GM18499 (cell line): ENCODE results near the gene ADRA2C.

Source experiments
- ATAC-seq: cut with Tn5 transposase; IDR thresholded peaks from one replicate; pipeline ENCODE4 v1.9.1; 2021; ENCODE audit warnings: moderate number of reproducible peaks; ENCODE audit not compliant: insufficient read depth, unreplicated experiment

ADRA2C gene

DNA sequence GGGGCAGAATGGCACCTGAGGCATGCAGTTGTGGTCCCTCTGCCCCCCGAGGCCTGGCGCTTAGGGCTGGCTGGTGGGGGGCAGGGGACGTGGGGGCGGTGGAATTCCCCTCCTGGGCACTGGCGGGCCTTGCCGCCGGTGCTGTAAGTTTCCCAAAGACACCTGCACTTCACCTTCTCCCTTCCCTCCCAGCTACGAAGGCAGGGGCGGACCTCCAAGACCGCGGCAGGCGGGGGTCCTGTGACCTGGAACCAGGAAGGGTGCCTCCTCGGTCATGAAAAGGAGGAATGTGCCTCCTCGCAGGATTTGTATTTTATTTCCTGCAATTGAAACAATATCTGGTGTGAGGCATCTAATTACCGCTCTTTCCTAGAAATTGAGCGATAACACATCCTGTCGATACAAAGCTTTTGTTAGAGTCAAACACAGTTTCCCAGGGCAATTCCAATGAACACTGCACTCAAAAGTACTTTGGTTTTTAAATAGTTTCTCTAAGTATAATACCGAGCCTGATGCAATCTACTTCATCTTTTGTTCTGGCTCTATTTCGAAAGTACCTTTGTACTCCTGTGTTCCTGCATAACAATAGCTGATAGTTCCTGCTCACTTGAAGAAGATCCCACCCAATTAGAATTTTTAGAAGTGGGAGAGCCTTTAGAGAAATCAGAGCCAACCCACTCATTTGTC is 12.3 kb upstream of the ADRA2C start:
- ATAC-seq = no peak

DNA sequence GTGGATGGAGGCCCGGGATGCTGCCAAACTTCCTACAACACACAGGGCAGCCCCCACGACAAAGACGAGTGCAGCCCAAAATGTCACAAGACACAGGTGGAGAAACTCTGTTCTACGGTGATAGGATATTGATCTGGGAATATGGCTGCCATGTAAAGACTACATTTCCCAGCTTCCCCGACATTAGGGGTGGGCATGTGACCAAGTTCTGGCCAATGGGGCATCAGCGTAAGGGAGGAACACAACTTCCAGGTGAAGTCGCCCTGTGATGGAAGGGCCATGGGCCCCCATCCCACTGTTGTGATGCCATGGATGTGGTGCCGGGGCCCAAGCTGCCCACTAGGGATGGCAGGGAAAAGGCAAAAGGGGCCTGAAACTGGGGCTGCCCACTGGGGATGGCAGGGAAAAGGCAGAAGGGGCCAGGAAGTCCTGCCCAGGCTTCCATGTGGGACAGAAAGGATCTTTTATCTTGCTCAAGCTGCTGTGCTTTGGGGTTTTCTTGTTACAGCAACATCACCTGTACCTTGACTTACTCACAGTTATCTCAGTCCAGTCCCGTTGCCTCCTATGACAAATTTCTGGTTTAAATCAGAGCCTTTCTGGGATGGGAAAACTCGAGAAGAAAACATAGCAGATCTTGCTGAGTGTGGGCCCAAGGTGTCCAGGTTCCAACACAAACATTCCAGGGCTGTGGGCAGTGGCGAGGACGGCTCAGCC is 9.7 kb upstream of the ADRA2C start:
- no peak for ATAC-seq

DNA sequence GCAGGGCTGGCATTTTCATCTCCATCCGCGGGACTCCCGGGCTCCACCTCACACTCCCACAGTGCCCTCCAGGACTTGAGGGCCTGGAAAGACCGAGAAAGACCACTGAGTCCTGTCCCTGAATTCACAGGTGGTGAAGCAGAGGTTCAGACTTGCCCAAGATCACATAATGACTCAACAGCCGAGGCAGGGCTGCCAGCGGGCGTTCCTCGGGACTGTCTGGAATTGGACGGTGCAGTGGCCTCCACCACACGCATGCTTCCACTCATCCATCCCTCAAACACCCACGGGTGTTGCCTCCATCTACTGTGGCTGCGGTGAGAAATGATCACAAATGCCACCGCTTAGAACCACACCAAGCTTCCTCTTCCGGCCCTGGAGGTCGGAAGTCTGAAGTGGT is 6.9 kb upstream of the ADRA2C start:
- ATAC-seq = no peak

DNA sequence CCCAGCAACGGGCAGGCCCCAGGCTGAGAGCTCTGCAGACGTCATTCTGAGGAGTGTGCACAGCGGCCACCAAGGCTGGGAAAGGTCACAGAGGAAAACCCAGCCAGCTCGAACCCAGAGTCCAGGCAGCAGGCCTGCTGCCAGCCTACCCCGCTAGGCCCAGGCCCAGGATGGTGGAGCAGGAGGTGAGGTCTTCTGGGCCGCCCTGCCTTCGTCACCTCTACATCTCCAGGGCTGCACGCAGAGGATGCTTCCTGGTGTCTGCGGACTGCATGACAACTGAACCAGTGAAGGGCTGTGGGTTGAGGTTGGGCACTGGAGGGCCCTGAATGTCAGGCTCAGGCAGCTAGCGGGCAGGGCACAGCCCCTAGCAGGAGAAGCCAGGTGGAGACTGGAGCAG is 5.8 kb upstream of the ADRA2C start:
- ATAC-seq = no peak

DNA sequence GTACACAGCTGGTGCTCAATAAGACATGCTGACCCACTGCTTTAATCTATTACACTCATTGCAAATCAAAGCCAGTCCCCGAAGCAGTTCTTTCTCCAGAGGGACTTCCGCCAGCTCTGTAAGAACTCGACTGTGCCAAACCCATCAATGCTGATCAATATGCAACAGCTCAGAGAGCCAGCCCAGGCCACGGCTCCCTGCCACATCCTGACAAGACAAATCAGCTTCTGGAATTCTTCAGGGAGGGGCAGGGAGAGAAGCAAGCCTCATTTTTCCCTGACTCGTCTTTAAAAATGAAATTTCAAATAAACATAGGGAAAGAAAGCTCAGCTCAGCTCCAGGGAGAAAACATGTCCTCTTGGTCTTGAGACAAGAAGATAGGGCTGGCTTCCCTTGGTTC is 5.3 kb upstream of the ADRA2C start:
- ATAC-seq = no peak

DNA sequence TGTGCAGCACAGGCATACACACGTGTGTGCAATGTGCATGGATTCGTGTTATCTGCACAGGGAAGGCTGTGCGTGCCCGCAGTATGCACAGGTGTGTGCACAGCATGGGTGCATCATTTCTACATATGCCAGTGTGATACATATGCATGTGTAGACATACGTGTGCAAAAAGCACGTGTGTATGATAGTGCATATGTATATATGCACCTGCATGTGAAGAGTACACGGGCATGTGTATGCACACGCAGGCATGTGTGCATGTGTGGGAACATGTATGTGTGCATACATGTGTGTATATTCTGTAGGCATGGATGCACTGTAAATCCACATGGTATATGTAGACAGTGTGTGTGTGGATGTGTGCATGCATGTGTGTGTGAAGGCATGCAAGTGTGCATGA is 3.9 kb upstream of the ADRA2C start:
- ATAC-seq = no peak

DNA sequence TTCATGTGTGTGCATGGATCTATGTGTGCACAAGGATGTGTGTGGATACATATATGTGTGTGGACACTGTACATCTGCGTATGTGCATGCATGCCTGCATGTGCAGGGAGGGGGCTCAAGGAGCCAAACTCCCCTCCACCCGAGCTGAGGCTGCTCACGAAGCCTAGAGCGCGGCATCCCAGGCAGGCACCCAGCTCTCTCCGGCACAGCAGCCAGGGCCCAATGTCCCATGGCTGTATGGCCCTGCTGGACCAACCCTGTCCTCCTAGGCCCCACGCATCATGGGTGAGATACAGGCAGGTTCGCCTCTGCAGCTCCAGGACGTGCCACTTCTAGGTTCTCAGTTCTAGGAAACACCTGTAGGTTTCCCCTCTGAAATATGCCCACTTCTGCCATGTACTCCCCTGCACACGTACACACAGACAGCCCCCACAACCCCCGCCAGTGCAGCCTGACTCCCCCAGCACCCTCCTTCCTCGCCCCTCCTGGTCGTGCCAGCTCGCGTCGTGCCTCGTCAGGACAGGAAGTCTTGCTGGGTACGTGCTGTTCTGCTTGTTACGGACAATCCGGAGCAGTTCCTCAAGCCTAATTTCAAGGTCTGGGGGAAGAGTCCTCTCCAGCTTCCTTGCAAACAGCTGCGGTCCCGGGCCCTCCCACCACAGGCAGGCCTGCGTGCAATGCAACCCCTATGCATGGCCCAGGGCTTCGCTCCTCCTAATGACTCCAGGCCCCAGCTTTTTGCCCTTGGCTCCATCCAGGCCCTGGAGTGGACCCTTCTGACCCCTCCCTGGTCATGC is 3.2 kb upstream of the ADRA2C start:
- no peak for ATAC-seq

DNA sequence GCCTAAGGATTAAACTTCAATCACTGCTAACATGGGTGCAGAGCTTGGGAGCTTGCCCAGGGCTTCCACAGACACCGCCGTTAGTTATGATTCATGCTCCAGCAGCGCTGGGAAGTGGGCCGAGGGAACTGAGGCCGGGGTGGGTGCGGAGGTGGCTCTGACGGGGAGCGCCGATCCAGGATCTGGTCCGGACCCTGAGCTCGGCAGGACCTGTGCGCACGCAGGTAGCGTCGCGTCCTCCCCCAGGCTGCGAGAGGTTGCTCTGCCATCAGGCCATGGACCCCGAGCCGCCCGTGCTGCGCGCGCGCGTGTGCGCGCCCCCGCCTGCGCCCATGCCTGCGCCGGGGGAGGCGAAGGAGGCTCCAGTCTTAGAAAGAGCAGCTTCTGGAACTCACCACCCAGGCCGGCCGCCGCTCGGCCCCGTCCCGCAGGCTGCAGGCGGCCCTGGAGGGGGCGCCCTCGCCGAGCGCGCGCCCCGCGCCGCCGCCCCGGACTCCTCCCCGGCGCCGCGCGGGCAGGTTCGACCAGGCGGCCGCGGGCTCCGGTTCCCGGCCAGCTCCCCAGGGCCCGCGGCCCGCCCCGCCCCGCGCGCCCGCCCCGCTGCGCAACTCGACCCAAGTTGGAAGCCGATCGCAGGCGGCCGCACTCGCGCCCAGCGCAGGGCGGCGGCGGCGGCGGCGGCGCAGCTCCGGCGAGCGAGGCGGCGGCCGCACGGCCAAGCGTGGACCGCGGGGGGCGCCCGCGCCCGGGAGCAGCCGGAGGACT is 732 bp upstream of the ADRA2C start:
- no peak for ATAC-seq

DNA sequence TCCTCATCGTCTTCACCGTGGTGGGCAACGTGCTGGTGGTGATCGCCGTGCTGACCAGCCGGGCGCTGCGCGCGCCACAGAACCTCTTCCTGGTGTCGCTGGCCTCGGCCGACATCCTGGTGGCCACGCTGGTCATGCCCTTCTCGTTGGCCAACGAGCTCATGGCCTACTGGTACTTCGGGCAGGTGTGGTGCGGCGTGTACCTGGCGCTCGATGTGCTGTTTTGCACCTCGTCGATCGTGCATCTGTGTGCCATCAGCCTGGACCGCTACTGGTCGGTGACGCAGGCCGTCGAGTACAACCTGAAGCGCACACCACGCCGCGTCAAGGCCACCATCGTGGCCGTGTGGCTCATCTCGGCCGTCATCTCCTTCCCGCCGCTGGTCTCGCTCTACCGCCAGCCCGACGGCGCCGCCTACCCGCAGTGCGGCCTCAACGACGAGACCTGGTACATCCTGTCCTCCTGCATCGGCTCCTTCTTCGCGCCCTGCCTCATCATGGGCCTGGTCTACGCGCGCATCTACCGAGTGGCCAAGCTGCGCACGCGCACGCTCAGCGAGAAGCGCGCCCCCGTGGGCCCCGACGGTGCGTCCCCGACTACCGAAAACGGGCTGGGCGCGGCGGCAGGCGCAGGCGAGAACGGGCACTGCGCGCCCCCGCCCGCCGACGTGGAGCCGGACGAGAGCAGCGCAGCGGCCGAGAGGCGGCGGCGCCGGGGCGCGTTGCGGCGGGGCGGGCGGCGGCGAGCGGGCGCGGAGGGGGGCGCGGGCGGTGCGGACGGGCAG is 792 bp downstream of the ADRA2C start:
- no peak for ATAC-seq

DNA sequence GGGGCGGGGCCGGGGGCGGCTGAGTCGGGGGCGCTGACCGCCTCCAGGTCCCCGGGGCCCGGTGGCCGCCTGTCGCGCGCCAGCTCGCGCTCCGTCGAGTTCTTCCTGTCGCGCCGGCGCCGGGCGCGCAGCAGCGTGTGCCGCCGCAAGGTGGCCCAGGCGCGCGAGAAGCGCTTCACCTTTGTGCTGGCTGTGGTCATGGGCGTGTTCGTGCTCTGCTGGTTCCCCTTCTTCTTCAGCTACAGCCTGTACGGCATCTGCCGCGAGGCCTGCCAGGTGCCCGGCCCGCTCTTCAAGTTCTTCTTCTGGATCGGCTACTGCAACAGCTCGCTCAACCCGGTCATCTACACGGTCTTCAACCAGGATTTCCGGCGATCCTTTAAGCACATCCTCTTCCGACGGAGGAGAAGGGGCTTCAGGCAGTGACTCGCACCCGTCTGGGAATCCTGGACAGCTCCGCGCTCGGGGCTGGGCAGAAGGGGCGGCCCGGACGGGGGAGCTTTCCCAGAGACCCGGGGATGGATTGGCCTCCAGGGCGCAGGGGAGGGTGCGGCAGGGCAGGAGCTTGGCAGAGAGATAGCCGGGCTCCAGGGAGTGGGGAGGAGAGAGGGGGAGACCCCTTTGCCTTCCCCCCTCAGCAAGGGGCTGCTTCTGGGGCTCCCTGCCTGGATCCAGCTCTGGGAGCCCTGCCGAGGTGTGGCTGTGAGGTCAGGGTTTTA is 1.5 kb downstream of the ADRA2C start:
- no peak for ATAC-seq

DNA sequence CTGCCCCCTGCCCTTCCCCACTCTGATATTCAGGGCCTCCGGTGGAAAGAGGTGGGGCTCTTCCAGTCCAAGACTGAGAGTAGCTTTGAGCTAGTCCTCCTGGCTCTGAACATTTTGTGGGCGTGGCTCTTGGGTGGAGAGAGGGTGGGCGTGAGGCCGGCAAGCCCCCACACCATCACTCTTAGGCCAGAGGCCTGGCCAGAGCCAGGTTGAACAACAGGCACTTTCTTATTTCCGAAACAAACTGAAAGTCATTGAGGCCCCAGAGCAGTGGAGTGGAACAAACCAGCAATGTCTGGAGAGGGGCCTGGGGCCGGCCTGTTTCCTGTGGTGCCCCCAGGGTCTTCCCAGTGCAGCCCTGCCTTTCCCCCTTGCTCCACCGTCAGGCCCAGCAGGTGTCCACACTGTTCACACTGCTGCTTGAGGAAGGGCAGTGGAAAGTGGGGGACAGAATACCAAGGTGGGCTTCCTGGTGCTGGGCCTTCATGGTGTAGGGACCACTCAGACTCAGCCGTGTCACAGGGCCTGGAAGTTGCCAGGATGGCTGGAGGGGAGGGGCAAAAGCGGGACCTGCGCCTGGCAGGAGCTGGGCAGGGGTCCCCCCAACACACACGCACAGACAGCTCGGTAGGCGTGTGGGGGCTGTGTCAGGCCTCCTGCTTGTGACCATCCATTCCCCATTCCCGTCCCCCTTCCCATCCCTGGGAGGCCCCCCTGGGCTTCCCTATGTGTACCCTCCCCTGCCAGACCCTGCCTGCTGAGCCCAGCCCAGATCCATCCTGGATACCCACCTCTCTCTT is 2.9 kb downstream of the ADRA2C start:
- no peak for ATAC-seq

DNA sequence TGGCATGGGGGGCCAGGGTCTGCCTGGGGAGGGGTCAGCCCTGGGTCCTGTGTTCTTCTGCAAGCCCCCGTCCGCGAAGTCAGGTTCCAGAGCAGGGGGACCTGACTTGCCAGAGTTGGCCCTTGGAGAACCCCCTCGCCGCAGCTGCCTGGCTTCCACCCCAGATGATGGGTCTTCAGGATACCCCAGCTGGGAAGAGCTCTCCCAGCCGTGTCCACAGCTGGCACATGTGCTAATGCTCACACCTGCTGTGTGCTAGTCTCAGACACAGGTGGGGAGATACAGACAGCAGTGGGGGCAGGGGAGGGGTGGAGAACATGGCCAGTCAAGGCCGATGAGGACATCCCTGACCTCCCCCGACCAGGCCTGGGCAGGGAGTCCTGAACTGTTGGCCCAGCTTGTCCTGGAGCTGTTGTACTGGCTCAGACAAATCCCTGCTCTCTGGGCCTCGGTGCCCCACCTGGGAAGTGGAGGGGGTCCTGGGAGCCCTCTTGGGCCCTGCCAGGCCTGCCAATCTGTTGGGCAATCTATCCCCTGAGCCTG is 3.5 kb downstream of the ADRA2C start:
- ATAC-seq = no peak

DNA sequence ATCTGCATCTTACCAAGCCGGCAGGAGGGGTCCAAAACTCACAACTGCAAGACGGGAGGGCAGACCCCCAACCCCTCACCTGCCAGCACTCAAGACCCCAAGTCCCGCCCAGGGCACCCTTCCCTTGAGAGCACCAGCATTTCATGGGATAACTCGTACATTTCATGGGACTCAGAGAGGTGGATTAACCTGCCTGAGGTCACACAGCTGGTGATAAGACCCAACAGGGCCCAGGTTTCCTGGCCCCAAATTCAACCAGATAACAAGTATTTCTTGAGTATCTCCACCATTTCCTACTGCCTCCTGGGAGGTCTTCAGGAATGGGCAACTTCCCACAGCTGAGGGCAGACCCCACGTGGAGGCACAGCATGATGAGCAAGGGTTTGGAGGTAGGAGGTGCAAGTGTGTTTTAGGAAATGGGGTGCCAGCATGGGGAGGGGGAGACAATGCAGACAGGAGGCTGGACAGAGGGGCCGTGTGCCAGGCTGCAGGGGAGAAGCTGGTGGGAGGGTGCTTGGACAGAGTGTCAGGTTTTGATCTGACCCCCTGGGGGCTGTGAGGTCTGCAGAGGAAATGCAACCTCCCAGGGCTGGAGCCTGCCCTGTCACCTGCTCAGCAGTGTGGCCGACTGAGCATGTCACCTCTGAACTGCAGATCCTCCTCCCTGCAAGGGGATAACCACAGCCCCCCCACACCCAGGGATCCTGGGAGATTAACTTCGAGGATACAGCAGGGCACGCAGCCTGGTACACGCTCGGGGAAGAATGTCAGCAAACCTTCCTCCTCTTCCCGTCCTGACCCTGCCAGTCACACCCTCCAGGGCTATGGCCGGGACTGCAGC is 4.4 kb downstream of the ADRA2C start:
- no peak for ATAC-seq

DNA sequence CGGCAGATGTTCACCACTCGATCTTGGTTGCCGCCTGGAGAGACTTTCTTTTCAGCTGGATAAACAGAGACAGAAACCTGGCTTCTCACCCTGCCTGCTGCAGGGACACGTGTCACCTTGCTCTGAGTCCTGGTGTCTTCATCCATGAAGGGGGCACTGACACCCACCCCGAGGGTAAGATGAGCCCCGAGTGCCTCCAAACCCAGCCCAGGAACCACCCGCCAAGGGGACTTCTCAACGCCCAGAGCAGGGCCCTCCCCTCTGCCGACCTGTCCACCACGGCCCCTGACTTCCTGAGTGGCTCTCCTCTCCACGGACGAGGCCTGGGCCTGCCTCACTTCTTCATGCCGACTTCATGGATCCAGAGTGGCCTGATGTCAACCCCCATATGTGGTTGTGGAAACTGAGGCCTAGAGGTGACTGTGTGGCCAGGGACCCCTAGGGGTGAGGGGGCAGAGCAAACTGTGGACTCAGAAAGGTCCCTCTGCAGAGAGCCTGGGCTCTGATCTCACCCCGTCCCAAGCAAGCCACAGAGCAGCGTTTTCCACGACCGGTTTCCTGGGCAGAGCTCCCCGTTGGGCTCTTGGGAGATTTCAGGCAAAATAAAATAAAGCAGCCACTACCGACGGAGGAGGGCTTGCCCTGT is 5.1 kb downstream of the ADRA2C start:
- ATAC-seq = no peak

DNA sequence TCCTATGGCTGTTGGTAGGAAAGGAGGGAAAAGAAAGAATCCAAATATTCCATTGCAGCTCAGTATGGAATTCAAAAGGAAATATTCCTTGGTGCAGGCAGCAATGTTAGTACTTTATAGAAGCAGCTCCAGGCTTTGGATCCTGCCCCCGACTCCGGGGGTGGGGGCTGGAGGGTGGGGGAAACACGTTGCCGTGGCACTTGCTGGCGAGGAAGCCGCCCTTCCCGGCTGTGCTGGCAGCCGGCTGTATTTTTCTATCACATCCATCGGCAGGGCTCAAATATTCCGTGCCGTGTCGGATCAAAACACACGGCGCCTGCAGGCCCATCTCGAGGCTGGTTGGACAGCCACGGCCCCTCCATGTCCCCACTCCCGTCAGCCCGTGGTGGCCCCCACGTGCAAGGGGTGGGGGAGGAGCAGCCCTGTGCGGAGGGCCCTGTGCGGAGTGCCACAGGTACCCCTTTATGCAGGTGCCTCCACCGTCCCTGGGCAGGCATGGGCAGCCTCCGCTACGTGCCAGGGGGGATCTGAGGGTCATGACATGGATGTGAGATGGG is 5.8 kb downstream of the ADRA2C start:
- ATAC-seq = no peak

DNA sequence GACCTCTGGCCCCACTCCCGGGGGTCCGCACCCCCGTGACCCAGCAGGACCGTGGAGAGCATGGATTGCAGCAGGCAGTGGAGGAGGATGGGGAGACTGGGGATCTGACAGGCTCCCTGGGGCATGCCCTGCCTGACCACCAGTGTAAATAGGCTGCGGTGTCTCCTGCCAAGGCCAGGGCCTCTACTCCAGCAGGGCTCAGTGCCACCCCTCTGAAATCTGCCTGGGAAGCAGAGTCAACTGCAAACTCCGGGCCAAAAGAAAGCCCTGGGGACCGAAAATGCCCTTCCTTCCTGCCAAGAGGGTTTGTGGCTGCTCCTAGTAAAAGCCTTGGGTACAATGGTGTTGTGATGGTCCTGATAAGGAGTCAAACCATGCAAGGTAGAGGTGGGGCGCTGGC is 6.4 kb downstream of the ADRA2C start:
- ATAC-seq = no peak
